ENCODE data around the gene IRAK2. TPM values are rescaled to one million over a fixed set of nuclear protein-coding genes. Genes with fewer than 3 reads are reported as not detected.

The IRAK2 gene
- total and polyA plus RNA-seq, 2 of the 8 experiments (the other 6 are each of a cell fraction or from before 2014, with no cell fraction given) = 1.5 TPM

- TF ChIP-seq SP2 (IDR thresholded peaks at IDR 0.05; ENCODE audit: low read length) (no peak), TCF12 (IDR thresholded peaks at IDR 0.05; ENCODE audit: low read depth, low read length) (no peak), TBP (IDR thresholded peaks at IDR 0.05; ENCODE audit: low read depth, low read length) (no peak)
These were observed 47.8 kb upstream of the IRAK2 start (continued) for GRCh38 chr3:10116928-10117327.

Data from H1 (cell line).